Suprapubic skin (tissue), 4 donors: ENCODE measurements around the gene SETD7. TPM values are rescaled to one million over a fixed set of nuclear protein-coding genes. Genes with fewer than 3 reads are reported as not detected.
"Not testable (repeated sequence)": the region's sequence is repeated elsewhere in the genome, so short reads cannot be mapped to it uniquely, and the experiment has no call there.

Source experiments
- DNase-seq, 2 donors: peaks; one replicate each; pipeline ENCODE4 v3.0.0-alpha.2; 2019; ENCODE audit warnings: low spot score in 2 of 2
- H3K27ac ChIP-seq: fragments of 200-600 bp; sonication (generic); one replicate; pipeline ENCODE4 v1.5.1; 2019
- H3K27me3 ChIP-seq: fragments of 200-600 bp; sonication (generic); one replicate; pipeline ENCODE4 v1.5.1; 2019
- H3K36me3 ChIP-seq: fragments of 200-600 bp; sonication (generic); one replicate; pipeline ENCODE4 v1.5.1; 2019
- H3K4me1 ChIP-seq: fragments of 200-600 bp; sonication (generic); one replicate; pipeline ENCODE4 v1.5.1; 2019
- H3K4me3 ChIP-seq: fragments of 200-600 bp; sonication (generic); one replicate; pipeline ENCODE4 v1.5.1; 2019; ENCODE audit warnings: mild to moderate bottlenecking
- H3K9me3 ChIP-seq: fragments of 200-600 bp; sonication (generic); one replicate; pipeline ENCODE4 v1.5.1; 2019
- EP300 ChIP-seq: sonication (generic); formaldehyde crosslinking; IDR thresholded peaks from one replicate; pipeline ENCODE4 v1.6.1; 2017; ENCODE audit warnings: antibody characterized with exemption
- POLR2A ChIP-seq, 2 donors: fragments of 450-650 bp; IDR thresholded peaks; one replicate each; pipeline ENCODE4 v1.6.1; 2017; ENCODE audit warnings: antibody characterized with exemption in 2 of 2, mild to moderate bottlenecking in 2 of 2, moderate library complexity in 2 of 2
- POLR2AphosphoS5 ChIP-seq, 3 donors: sonication (generic); formaldehyde crosslinking; IDR thresholded peaks; one replicate each; pipeline ENCODE4 v1.6.1; 2017; ENCODE audit warnings: antibody characterized with exemption in 3 of 3
- WGBS: methylation state at CpG from one replicate; pipeline ENCODE4 v1.1.5; 2018; 5-methylcytosine and 5-hydroxymethylcytosine counted together
- total RNA-seq, 4 donors: library from RNA; depleted of rRNA; stranded (reverse); fragments of >200 nt; gene quantifications; one replicate each; pipeline ENCODE4 v1.1.0, GENCODE V29; 2016
- TF ChIP-seq, protein P1 (sequence below), 2 donors: fragments of 200-600 bp in 1 of 2; fragments of 450-650 bp in 1 of 2; sonication (generic) in 1 of 2; IDR thresholded peaks; one replicate each; pipeline ENCODE4 v1.5.1; 2016 to 2019; ENCODE audit warnings: antibody characterized with exemption in 2 of 2, mild to moderate bottlenecking in 1 of 2, moderate library complexity in 1 of 2

SETD7 gene
- total RNA-seq, 4 donors from 2014 or later = 41.8 to 46.6 (median 43.9) TPM

DNA sequence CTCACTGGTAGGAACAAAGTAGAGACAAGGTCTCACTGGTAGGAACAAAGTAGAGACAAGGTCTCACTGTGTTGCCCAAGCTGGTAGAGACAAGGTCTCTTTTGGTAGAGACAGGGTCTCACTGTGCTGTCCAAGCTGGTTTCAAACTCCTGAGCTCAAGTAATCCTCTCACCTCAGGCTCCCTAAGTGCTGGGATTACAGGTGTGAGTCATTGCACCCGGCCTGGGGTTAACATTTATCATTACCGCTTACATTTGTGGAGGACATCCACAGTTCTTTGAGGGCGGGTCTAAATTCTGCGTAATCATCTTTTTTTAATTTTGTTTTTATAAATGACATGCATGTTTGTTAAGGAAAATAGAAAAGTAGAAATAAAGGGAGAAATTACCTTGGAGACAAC, 90.1 kb downstream of the SETD7 start:
- Histone ChIP-seq H3K9me3 (no peaks in the 10 kb centered on the region), H3K4me1 (no peaks in the 10 kb centered on the region), H3K36me3 (no peaks in the 10 kb centered on the region), H3K27ac (no peak overlapping the region), H3K27me3 (no peaks in the 10 kb centered on the region), H3K4me3 (no peak overlapping the region)
- WGBS = 50% methylated on average over 4 of the region's 4 CpGs
- TF ChIP-seq POLR2A (IDR thresholded peaks at IDR 0.05) = no peak
- no peak for TF ChIP-seq EP300
- no peak for TF ChIP-seq POLR2AphosphoS5 (IDR thresholded peaks at IDR 0.05)
- TF ChIP-seq, protein P1, sequence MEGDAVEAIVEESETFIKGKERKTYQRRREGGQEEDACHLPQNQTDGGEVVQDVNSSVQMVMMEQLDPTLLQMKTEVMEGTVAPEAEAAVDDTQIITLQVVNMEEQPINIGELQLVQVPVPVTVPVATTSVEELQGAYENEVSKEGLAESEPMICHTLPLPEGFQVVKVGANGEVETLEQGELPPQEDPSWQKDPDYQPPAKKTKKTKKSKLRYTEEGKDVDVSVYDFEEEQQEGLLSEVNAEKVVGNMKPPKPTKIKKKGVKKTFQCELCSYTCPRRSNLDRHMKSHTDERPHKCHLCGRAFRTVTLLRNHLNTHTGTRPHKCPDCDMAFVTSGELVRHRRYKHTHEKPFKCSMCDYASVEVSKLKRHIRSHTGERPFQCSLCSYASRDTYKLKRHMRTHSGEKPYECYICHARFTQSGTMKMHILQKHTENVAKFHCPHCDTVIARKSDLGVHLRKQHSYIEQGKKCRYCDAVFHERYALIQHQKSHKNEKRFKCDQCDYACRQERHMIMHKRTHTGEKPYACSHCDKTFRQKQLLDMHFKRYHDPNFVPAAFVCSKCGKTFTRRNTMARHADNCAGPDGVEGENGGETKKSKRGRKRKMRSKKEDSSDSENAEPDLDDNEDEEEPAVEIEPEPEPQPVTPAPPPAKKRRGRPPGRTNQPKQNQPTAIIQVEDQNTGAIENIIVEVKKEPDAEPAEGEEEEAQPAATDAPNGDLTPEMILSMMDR (IDR thresholded peaks at IDR 0.05) = no peak
- DNase-seq = no peak

DNA sequence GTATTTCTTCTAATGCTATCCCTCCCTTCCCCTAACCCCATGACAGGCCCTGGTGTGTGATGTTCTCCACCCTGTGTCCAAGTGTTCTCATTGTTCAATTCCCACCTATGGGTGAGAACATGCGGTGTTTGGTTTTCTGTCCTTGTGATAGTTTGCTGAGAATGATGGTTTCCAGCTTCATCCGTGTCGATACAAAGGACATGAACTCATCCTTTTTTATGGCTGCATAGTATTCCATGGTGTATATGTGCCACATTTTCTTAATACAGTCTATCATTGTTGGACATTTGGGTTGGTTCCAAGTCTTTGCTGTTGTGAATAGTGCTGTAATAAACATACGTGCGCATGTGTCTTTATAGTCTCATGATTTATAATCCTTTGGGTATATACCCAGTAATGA, 91.5 kb downstream of the SETD7 start:
- H3K4me1 ChIP-seq, H3K27ac ChIP-seq, H3K4me3 ChIP-seq, H3K36me3 ChIP-seq, H3K27me3 ChIP-seq, H3K9me3 ChIP-seq, DNase-seq: not testable (repeated sequence)
- WGBS = 96% methylated on average over 5 of the region's 5 CpGs

DNA sequence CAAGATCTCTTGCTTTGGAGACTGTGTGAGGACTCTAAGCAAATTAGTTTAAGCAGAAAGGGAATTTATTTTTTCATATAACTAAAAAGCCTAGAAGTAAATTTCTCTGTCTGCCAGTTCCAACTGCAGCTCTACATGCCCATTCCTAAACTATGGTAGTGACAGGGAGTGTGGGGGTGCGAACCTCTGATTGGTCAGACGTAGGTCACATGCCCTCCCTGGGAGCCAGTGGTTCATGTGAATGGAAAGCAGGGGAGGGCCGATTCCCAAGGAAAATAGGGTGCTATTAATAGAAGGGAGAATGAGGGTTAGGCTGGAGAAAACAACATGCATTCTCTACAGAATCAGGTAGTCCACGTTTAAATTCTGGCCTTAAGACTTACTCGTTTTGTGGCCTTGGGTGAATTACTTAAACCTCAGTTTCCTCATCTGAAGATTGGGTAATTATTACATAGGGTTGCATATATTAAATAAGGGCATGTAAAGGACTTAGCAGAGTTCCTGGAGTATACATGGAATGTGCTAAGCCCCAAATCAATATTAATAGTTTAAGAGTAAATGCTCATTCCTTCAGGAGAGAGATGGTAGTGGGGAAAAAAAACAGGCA, 94.9 kb downstream of the SETD7 start:
- H3K9me3 ChIP-seq = no peaks in the 10 kb centered on the region
- 84% methylated on average over 5 of the region's 5 CpGs for WGBS
- peaks cover 35% of the 10 kb centered on the region for H3K4me1 ChIP-seq
- H3K4me3 ChIP-seq = no peak overlapping the region
- no peak overlapping the region for H3K27ac ChIP-seq
- no peaks in the 10 kb centered on the region for H3K27me3 ChIP-seq
- no peak for DNase-seq
- H3K36me3 ChIP-seq = no peaks in the 10 kb centered on the region
- TF ChIP-seq POLR2A (IDR thresholded peaks at IDR 0.05) = no peak
- TF ChIP-seq POLR2AphosphoS5 (IDR thresholded peaks at IDR 0.05) = no peak
- TF ChIP-seq, protein P1 (IDR thresholded peaks at IDR 0.05) = no peak
- no peak for TF ChIP-seq EP300

DNA sequence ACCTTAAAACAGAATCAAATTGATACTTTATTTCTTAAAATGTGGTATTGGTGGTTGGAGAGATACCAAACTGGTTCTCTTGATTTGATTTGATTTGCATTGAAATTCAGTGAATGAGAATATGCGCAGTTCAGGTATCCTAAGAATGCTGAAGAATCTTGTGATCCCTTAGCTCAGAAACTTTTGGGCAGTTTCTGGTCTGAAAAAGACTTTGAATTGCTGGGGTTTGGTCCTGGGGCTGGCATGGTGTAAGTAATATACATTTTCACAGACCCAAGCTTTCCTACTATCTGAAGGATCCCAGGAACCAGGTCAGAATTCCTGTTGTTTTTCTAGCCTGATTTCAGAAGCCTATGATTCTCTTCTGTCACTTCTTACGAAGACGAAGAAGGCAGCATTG, 95.5 kb downstream of the SETD7 start:
- WGBS = 96% methylated on average over 3 of the region's 3 CpGs
- Histone ChIP-seq H3K27ac (no peak overlapping the region), H3K27me3 (no peaks in the 10 kb centered on the region), H3K4me1 (peaks cover 41% of the 10 kb centered on the region), H3K4me3 (no peak overlapping the region), H3K9me3 (no peaks in the 10 kb centered on the region), H3K36me3 (no peaks in the 10 kb centered on the region)
- TF ChIP-seq POLR2AphosphoS5 (IDR thresholded peaks at IDR 0.05) (no peak), EP300 (no peak), POLR2A (IDR thresholded peaks at IDR 0.05) (no peak)
- TF ChIP-seq, protein P1 (IDR thresholded peaks at IDR 0.05) = no peak
- no peak for DNase-seq

DNA sequence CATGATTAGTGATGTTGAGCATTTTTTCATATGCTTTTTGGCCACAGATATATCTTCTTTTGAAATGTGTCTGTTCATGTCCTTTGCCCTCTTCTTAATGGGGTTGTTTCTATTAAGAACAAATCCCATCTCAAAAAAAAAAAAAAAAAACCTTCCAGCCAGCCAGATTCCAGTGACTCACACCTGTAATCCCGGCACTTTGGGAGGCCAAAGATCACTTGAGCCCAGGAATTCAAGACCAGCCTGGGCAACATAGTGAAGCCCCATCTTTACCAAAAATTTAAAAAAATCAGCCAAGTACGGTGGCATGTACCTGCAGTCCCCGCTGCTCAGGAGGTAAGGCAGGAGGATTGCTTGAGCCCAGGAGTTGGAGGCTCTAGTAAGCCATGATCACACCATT, 97.0 kb downstream of the SETD7 start:
- no peak overlapping the region for H3K27ac ChIP-seq
- WGBS = 77% methylated on average over 3 of the region's 3 CpGs

More for the DNA sequence above, 97.0 kb downstream of the SETD7 start:
- H3K4me1 ChIP-seq = peaks cover 51% of the 10 kb centered on the region
- no peak for TF ChIP-seq EP300
- TF ChIP-seq POLR2A (IDR thresholded peaks at IDR 0.05) = no peak
- TF ChIP-seq, protein P1 (IDR thresholded peaks at IDR 0.05) = no peak
- no peak for TF ChIP-seq POLR2AphosphoS5 (IDR thresholded peaks at IDR 0.05)
- H3K4me3 ChIP-seq = no peak overlapping the region
- no peaks in the 10 kb centered on the region for H3K27me3 ChIP-seq
- H3K36me3 ChIP-seq = no peaks in the 10 kb centered on the region
- DNase-seq = no peak
- H3K9me3 ChIP-seq = no peaks in the 10 kb centered on the region
